ENCODE results near the gene HOXA1. TPM values are rescaled to one million over a fixed set of nuclear protein-coding genes. Genes with fewer than 3 reads are reported as not detected.

Gene HOXA1
- total RNA-seq, 3 donors from 2014 or later, result 0.33 to 0.80 (median 0.44) TPM

DNA sequence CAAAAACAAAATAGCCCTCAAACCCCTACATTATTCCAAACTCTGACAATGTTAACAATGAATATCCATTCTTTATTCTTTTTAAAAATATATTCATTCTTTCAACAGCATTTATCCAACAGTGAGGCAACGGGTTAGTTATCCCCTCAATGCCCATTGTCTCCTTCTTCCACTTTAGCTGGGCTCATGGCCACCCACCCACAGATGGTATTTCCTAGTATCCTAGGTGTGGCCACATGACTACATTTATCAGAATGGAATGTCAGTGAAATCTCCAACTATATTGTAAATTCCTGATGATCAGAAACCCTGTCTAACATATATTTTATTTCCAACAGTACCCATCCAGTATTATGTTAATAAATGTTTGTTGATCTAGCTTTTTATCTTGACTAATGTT is 13.6 kb downstream of the HOXA1 start:
- TF ChIP-seq POLR2AphosphoS5 (IDR thresholded peaks at IDR 0.05) (no peak), POLR2A (IDR thresholded peaks at IDR 0.05) (no peak)
- TF ChIP-seq, protein P1, sequence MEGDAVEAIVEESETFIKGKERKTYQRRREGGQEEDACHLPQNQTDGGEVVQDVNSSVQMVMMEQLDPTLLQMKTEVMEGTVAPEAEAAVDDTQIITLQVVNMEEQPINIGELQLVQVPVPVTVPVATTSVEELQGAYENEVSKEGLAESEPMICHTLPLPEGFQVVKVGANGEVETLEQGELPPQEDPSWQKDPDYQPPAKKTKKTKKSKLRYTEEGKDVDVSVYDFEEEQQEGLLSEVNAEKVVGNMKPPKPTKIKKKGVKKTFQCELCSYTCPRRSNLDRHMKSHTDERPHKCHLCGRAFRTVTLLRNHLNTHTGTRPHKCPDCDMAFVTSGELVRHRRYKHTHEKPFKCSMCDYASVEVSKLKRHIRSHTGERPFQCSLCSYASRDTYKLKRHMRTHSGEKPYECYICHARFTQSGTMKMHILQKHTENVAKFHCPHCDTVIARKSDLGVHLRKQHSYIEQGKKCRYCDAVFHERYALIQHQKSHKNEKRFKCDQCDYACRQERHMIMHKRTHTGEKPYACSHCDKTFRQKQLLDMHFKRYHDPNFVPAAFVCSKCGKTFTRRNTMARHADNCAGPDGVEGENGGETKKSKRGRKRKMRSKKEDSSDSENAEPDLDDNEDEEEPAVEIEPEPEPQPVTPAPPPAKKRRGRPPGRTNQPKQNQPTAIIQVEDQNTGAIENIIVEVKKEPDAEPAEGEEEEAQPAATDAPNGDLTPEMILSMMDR (IDR thresholded peaks at IDR 0.05), result no peak
- intact Hi-C loops (cut with DNase I; ENCODE audit: low total_unique reads), result no loop called here
- no peak for DNase-seq (ENCODE audit: low spot score in 2 of 2)
- no peaks in the 10 kb centered on the region for H3K36me3 ChIP-seq
- no peaks in the 10 kb centered on the region for H3K9me3 ChIP-seq
- no peak overlapping the region for H3K27ac ChIP-seq
- no peak overlapping the region for H3K4me3 ChIP-seq
- no peaks in the 10 kb centered on the region for H3K4me1 ChIP-seq
- H3K27me3 ChIP-seq, result no peaks in the 10 kb centered on the region

DNA sequence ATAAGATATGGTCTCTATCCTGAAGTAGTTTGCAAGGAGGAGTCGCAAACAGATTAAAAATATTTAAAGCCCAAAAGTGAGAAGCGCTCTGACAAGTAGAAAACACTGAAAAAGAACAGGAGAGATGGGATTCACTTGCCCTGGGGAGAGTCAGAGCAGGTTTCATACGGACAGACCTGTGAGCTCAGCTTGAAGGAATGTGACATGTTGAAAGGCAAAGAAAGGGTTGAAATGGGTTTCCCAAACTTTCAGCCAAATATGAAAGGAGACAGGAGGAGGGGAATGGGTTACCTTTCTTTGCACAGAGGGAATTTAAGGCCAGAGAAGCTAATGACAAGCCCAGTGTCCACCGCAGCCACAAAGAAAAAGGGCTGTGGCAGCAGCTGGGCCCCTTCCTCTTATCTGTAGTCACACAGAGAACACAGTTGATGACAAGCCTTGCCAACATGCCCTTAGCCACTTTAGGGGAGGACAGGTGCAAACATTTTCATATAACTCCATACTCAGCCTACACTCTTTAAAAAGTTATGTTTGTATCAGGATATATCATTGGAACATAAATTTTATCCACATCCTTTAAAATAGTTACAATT is 14.9 kb downstream of the HOXA1 start:
- Histone ChIP-seq H3K4me3 (no peak overlapping the region), H3K9me3 (no peaks in the 10 kb centered on the region), H3K27me3 (no peaks in the 10 kb centered on the region), H3K36me3 (no peaks in the 10 kb centered on the region), H3K4me1 (no peaks in the 10 kb centered on the region), H3K27ac (no peak overlapping the region)
- intact Hi-C loops (cut with DNase I; ENCODE audit: low total_unique reads), result no loop called here
- no peak for TF ChIP-seq POLR2A (IDR thresholded peaks at IDR 0.05)
- TF ChIP-seq, protein P1 (IDR thresholded peaks at IDR 0.05), result no peak
- no peak for TF ChIP-seq POLR2AphosphoS5 (IDR thresholded peaks at IDR 0.05)
- no peak for DNase-seq (ENCODE audit: low spot score in 2 of 2)

DNA sequence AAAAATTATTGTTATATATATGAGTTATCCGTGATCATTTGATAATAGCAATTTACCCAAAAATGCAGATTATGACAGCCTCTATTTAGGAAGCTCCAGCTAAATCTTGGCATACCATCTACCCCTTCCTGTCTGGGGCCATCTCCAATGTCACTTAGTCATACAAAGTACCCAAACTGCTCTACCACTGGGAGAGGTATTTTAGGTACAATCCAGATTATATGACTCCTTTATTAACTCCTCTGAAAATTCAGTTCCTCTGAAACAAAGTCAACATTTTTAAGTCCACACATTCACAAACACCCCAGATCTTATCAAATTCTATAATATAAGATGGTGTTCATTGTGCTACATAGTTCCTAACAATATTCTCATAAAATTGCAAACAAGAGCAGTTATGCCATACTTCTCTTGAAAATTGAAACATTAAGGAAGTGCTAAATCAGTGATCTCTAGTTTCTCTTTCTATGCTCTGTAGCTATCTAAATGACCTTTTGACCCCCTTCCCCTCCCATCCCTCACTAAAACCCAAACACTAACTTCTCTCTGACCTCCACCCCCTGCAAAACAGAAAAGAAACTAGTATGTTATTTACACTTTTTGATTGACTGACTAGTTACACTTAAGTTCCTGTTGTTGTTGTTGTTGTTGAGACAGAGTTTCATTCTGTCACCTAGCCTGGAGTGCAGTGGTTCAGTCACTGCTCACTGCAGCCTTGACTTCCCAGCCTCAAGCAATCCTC is 16.4 kb downstream of the HOXA1 start:
- no peak for TF ChIP-seq POLR2A (IDR thresholded peaks at IDR 0.05)
- TF ChIP-seq POLR2AphosphoS5 (IDR thresholded peaks at IDR 0.05), result no peak
- TF ChIP-seq, protein P1 (IDR thresholded peaks at IDR 0.05), result no peak
- no peaks in the 10 kb centered on the region for H3K9me3 ChIP-seq
- DNase-seq (ENCODE audit: low spot score in 2 of 2), result no peak
- no peak overlapping the region for H3K27ac ChIP-seq
- intact Hi-C loops (cut with DNase I; ENCODE audit: low total_unique reads), result no loop called here
- no peak overlapping the region for H3K4me3 ChIP-seq
- H3K36me3 ChIP-seq, result no peaks in the 10 kb centered on the region
- H3K4me1 ChIP-seq, result no peaks in the 10 kb centered on the region
- no peaks in the 10 kb centered on the region for H3K27me3 ChIP-seq

DNA sequence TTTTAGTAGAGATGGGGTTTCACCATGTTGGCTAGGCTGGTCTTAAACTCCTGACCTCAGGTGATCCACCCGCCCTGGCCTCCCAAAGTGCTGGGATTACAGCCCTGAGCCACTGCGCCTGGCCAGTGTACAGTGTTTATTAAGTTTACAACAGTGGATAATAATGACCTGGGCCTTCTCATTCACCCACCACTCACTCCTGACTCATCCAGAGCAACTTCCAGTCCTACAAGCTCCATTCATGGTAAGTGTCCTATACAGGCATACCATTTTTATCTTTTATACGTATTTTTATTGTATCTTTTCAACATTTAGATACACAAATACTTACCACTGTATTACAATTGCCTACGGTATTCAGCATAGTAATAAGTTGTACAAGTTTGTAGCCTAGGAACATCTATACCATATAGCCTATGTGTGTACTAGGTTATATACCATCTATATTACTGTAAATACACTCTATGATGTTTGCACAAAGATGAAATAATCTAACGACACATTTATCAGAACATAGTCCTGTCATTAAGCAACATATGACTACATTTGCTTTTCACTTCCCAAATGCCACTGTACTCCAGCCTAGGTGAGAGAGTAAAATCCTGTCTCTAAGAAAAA is 17.1 kb downstream of the HOXA1 start:
- Histone ChIP-seq H3K4me3 (no peak overlapping the region), H3K4me1 (no peaks in the 10 kb centered on the region), H3K27ac (no peak overlapping the region), H3K27me3 (no peaks in the 10 kb centered on the region), H3K9me3 (no peaks in the 10 kb centered on the region), H3K36me3 (no peaks in the 10 kb centered on the region)
- intact Hi-C loops (cut with DNase I; ENCODE audit: low total_unique reads), result no loop called here
- DNase-seq (ENCODE audit: low spot score in 2 of 2), result no peak
- TF ChIP-seq POLR2AphosphoS5 (IDR thresholded peaks at IDR 0.05) (no peak), POLR2A (IDR thresholded peaks at IDR 0.05) (no peak)
- TF ChIP-seq, protein P1 (IDR thresholded peaks at IDR 0.05), result no peak

DNA sequence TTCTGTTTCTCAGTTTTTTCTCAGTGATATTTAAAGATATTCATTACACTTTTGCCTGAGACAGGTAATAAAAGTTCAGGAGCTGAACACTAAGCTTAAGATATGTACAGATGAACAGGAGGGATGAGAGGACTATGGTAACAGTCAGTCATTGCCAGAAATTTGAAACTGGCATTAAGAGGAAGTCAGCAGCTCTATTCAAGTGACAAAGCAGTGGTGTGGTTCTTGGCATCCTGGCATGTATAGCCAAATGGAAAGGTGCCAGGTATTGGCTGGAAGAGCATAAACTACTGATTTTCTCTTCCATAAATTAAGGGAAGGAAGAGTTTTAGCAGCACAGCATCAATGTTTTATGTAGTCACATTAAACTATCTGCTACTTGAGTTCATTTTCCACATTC is 22.7 kb downstream of the HOXA1 start:
- intact Hi-C loops (cut with DNase I; ENCODE audit: low total_unique reads), result no loop called here
- TF ChIP-seq POLR2AphosphoS5 (IDR thresholded peaks at IDR 0.05) (no peak), POLR2A (IDR thresholded peaks at IDR 0.05) (no peak)
- TF ChIP-seq, protein P1 (IDR thresholded peaks at IDR 0.05), result no peak
- no peaks in the 10 kb centered on the region for H3K36me3 ChIP-seq
- H3K27ac ChIP-seq, result no peak overlapping the region
- no peaks in the 10 kb centered on the region for H3K4me1 ChIP-seq
- H3K27me3 ChIP-seq, result no peaks in the 10 kb centered on the region
- no peak for DNase-seq (ENCODE audit: low spot score in 2 of 2)
- H3K9me3 ChIP-seq, result no peaks in the 10 kb centered on the region
- H3K4me3 ChIP-seq, result no peak overlapping the region

Data from breast epithelium (tissue), 4 donors.